Esophagus muscularis mucosa (tissue), 4 donors: ENCODE results near the gene PLCH2. TPM values are rescaled to one million over a fixed set of nuclear protein-coding genes. Genes with fewer than 3 reads are reported as not detected.
"Not testable (repeated sequence)": the region's sequence is repeated elsewhere in the genome, so short reads cannot be mapped to it uniquely, and the experiment has no call there.

ENCODE experiments used
- DNase-seq: peaks from one replicate; pipeline ENCODE4 v3.0.0-alpha.2; 2017; ENCODE audit errors: extremely low spot score
- H3K27ac ChIP-seq, 4 donors: fragments of 200-600 bp; sonication (generic); replicated peaks in 1 of 4; 1 replicate in 3 of 4; 2 replicates in 1 of 4; pipeline ENCODE4 v1.5.1; 2016 to 2019; ENCODE audit warnings: mild to moderate bottlenecking in 1 of 4
- H3K27me3 ChIP-seq, 4 donors: fragments of 200-600 bp; sonication (generic); one replicate each; pipeline versions ENCODE4 v1.5.1 to v1.6.0; 2016 to 2019
- H3K36me3 ChIP-seq, 4 donors: fragments of 200-600 bp; sonication (generic); one replicate each; pipeline ENCODE4 v1.5.1; 2016 to 2019
- H3K4me1 ChIP-seq, 4 donors: fragments of 200-600 bp; sonication (generic); one replicate each; pipeline ENCODE4 v1.5.1; 2016 to 2019
- H3K4me3 ChIP-seq, 4 donors: fragments of 200-600 bp; sonication (generic); 1 replicate in 2 of 4; 2 replicates in 2 of 4; pipeline ENCODE4 v1.5.1; 2016 to 2019; ENCODE audit warnings: mild to moderate bottlenecking in 4 of 4, moderate library complexity in 1 of 4
- H3K9me3 ChIP-seq, 4 donors: fragments of 200-600 bp; sonication (generic); 1 replicate in 3 of 4; 2 replicates in 1 of 4; pipeline ENCODE4 v1.5.1; 2016 to 2019
- EP300 ChIP-seq: sonication (generic); formaldehyde crosslinking; IDR thresholded peaks from one replicate; pipeline ENCODE4 v1.6.1; 2017; ENCODE audit warnings: antibody characterized with exemption
- POLR2A ChIP-seq: fragments of 450-650 bp; IDR thresholded peaks from one replicate; pipeline ENCODE4 v1.6.1; 2017; ENCODE audit warnings: antibody characterized with exemption, moderate library complexity, mild to moderate bottlenecking, low read depth
- POLR2AphosphoS5 ChIP-seq, 2 donors: sonication (generic); formaldehyde crosslinking; IDR thresholded peaks; one replicate each; pipeline ENCODE4 v1.6.1; 2017; ENCODE audit warnings: antibody characterized with exemption in 2 of 2
- WGBS: methylation state at CpG from one replicate; pipeline ENCODE4 v1.1.5; 2018; 5-methylcytosine and 5-hydroxymethylcytosine counted together
- intact Hi-C: fragments of 100-400 bp; cut with DNase I; formaldehyde crosslinking; loops from one replicate; pipeline ENCODE4 v1.15.1; 2023
- total RNA-seq, 4 donors: library from RNA; depleted of rRNA; stranded (reverse); fragments of >200 nt; gene quantifications; one replicate each; pipeline versions ENCODE4 v1.1.0 to v1.2.1, GENCODE V29; 2016
- TF ChIP-seq, protein P1 (sequence below), 3 experiments: fragments of 200-600 bp in 2 of 3; fragments of 450-650 bp in 1 of 3; sonication (generic) in 2 of 3; IDR thresholded peaks; one replicate each; pipeline ENCODE4 v1.5.1; 2017 to 2019; ENCODE audit warnings: antibody characterized with exemption in 3 of 3, mild to moderate bottlenecking in 2 of 3, moderate library complexity in 1 of 3

The PLCH2 gene
- total RNA-seq, 4 donors from 2014 or later = 0.06 to 0.42 (median 0.26) TPM

DNA sequence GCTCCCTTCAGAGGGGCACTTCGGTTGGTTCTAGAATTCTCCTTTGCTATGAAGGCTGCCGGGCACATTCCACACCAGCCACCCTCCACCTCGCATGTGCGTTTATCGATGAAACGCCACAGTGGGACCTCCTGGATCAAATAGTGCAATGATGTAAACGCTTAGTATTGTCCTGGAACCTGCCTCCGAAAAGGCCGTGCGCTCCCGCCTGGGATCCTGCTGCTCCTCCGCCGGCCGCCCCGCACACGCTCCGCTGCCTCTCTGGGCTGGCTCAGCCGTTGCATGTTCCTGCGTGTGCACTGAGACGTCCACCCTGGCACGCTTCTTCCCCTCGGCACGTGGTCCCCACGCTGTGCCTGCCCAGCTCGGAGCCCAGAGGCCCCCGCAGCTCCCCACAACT is 76.1 kb downstream of the PLCH2 start:
- Histone ChIP-seq H3K4me1 (peaks cover 37 to 59% (median 53%) of the 10 kb centered on the region in 4 donors), H3K4me3 (no peak overlapping the region), H3K27ac (no peak overlapping the region), H3K27me3 (peaks cover 0 to 11% (median 6%) of the 10 kb centered on the region in 4 donors), H3K36me3 (no peaks in the 10 kb centered on the region), H3K9me3 (no peaks in the 10 kb centered on the region)
- TF ChIP-seq EP300 = no peak
- TF ChIP-seq POLR2AphosphoS5 (IDR thresholded peaks at IDR 0.05) = no peak
- TF ChIP-seq, protein P1, sequence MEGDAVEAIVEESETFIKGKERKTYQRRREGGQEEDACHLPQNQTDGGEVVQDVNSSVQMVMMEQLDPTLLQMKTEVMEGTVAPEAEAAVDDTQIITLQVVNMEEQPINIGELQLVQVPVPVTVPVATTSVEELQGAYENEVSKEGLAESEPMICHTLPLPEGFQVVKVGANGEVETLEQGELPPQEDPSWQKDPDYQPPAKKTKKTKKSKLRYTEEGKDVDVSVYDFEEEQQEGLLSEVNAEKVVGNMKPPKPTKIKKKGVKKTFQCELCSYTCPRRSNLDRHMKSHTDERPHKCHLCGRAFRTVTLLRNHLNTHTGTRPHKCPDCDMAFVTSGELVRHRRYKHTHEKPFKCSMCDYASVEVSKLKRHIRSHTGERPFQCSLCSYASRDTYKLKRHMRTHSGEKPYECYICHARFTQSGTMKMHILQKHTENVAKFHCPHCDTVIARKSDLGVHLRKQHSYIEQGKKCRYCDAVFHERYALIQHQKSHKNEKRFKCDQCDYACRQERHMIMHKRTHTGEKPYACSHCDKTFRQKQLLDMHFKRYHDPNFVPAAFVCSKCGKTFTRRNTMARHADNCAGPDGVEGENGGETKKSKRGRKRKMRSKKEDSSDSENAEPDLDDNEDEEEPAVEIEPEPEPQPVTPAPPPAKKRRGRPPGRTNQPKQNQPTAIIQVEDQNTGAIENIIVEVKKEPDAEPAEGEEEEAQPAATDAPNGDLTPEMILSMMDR (IDR thresholded peaks at IDR 0.05) = no peak
- no peak for TF ChIP-seq POLR2A
- intact Hi-C loops = no loop called here
- WGBS = 94% methylated on average over 19 of the region's 26 CpGs
- DNase-seq = no peak

DNA sequence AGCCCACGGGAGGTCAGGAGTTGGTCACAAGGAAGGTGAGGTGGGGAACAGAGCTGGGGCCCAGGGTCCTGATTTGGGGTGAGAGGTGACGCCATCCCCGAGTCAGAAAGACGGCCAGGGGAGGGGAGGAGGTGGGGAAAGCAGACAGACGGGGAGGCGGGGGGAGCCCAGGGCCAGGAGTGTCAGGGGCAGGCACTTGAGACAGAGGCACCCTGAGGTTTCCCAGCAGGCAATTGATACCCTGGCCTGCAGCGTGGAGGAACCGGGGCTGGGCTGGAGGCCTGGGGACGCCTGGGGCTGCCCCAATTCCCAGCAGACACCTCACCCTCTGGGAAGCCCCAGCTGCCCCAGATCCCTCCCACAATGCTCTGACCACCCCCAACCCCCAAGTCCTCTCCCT is 77.0 kb downstream of the PLCH2 start:
- H3K27me3 ChIP-seq, H3K9me3 ChIP-seq, H3K27ac ChIP-seq, DNase-seq, H3K36me3 ChIP-seq, intact Hi-C loops, H3K4me3 ChIP-seq: not testable (repeated sequence)
- 83% methylated on average over 5 of the region's 9 CpGs for WGBS
- peaks cover 38 to 59% (median 53%) of the 10 kb centered on the region in 4 donors for H3K4me1 ChIP-seq

GRCh38 chr1:2553871-2554620 is 78.0 kb downstream of the PLCH2 start:
- intact Hi-C loops = no loop called here
- no peak for DNase-seq
- TF ChIP-seq POLR2A (no peak), EP300 (no peak), POLR2AphosphoS5 (IDR thresholded peaks at IDR 0.05) (no peak)
- TF ChIP-seq, protein P1 (IDR thresholded peaks at IDR 0.05) = no peak
- H3K36me3 ChIP-seq = peaks cover 0 to 11% (median 10%) of the 10 kb centered on the region in 4 donors
- H3K27ac ChIP-seq = no peak overlapping the region
- peaks cover 38 to 59% (median 52%) of the 10 kb centered on the region in 4 donors for H3K4me1 ChIP-seq
- H3K4me3 ChIP-seq = no peak overlapping the region
- 93% methylated on average over 25 of the region's 30 CpGs for WGBS
- peaks cover 0 to 3% (median 0%) of the 10 kb centered on the region in 4 donors for H3K27me3 ChIP-seq
- H3K9me3 ChIP-seq = no peaks in the 10 kb centered on the region

DNA sequence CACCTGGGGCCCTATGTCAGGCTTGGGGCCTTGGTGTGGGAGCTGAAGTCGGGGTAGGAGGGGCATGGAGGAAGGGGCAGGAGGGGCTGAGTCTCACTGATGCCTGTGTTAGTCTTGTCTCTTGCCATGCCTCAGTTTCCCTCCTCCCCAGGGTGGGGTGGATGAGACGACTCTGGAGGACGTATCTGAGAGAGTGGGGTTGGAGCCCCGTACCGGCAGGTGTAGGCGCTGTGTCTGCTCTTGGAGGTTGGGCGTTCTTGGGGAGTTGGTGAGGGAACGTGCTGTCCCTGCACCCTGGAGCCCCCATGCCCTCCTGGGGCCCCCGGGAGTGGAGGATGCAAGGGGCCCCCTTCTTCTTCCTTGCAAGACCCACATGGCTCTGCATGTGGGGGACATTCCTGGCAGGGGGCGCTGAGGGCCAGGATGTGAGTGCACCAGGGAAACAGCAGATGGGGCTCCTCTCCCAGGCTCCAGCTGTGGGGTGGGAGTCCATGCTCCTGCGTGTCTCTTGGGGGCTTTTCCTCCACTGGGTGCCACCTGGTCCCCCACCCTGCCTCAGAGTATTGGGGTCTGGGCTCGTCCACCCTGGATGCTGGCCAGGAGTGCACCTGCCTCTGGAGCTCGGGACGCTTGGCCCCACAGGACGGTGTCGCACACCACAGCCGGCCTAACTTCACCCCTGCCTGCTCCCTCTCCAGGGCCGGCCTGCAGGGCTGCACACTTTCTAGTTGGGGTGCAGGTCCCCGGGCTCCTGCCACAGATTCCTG is 78.7 kb downstream of the PLCH2 start:
- Histone ChIP-seq H3K4me3 (peak overlapping the region; percentile 62 to 83 (median 71)), H3K27me3 (peaks cover 0 to 3% (median 0%) of the 10 kb centered on the region in 4 donors), H3K4me1 (peaks cover 30 to 58% (median 50%) of the 10 kb centered on the region in 4 donors), H3K9me3 (no peaks in the 10 kb centered on the region), H3K27ac (peak overlapping the region; percentile 81 to 90 (median 86)), H3K36me3 (peaks cover 0 to 19% (median 17%) of the 10 kb centered on the region in 4 donors)
- intact Hi-C loops = no loop called here
- TF ChIP-seq EP300 = no peak
- TF ChIP-seq POLR2AphosphoS5 (IDR thresholded peaks at IDR 0.05) = no peak
- no peak for TF ChIP-seq POLR2A
- TF ChIP-seq, protein P1 (IDR thresholded peaks at IDR 0.05) = peak in 2 of 3 experiments; percentile 24 to 31
- WGBS = 66% methylated on average over 10 of the region's 19 CpGs
- DNase-seq = no peak

Other genes with a start within 250 kb of the PLCH2 start
- 100 to 1,000 TPM in 2 of 4 donors, 10 to 100 TPM in 2; 70.1 to 190 (median 124) TPM for gene SKI, start 248.0 kb upstream of the PLCH2 start, total RNA-seq
- gene MORN1, start 84.7 kb upstream of the PLCH2 start, total RNA-seq = 1 to 10 TPM; 7.0 to 9.8 (median 8.0) TPM
- 10 to 100 TPM; 47.3 to 67.3 (median 56.4) TPM for gene RER1, start 84.4 kb upstream of the PLCH2 start, total RNA-seq
- gene PEX10, start 63.7 kb upstream of the PLCH2 start, total RNA-seq = 10 to 100 TPM; 14.2 to 27.1 (median 20.3) TPM
- 10 to 100 TPM; 22.5 to 48.9 (median 37.9) TPM for gene PANK4, start 50.3 kb downstream of the PLCH2 start, total RNA-seq
- under 1 TPM in 2 of 4 donors, not detected in 2; 0.19 to 0.33 TPM for gene HES5, start 54.0 kb downstream of the PLCH2 start, total RNA-seq
- 10 to 100 TPM; 26.2 to 49.2 (median 42.5) TPM for gene TNFRSF14, start 80.1 kb downstream of the PLCH2 start, total RNA-seq
- 10 to 100 TPM in 3 of 4 donors, 1 to 10 TPM in 1; 7.9 to 18.8 (median 14.8) TPM for gene PRXL2B, start 110.5 kb downstream of the PLCH2 start, total RNA-seq
- 1 to 10 TPM in 1 of 4 donors, under 1 TPM in 2, not detected in 1; 0.78 to 1.7 (median 0.80) TPM for gene MMEL1, start 156.7 kb downstream of the PLCH2 start, total RNA-seq